Mucosa of rectum (tissue), 2 donors: ENCODE measurements around the gene CACNG5.

Source experiments
- H3K27ac ChIP-seq, 2 donors: one replicate each; pipeline ENCODE4 v1.7.0; 2013; ENCODE audit warnings: inconsistent platforms in 2 of 2, low read depth in 2 of 2, low read length in 2 of 2
- H3K27me3 ChIP-seq, 2 donors: one replicate each; pipeline ENCODE4 v1.7.0; 2013; ENCODE audit warnings: low read length in 2 of 2; ENCODE audit not compliant: control insufficient read depth in 2 of 2, insufficient read depth in 2 of 2
- H3K36me3 ChIP-seq, 2 donors: one replicate each; pipeline ENCODE4 v1.7.0; 2013; ENCODE audit warnings: low read length in 2 of 2; ENCODE audit not compliant: control insufficient read depth in 2 of 2, insufficient read depth in 2 of 2
- H3K4me1 ChIP-seq, 2 donors: one replicate each; pipeline ENCODE4 v1.7.0; 2013; ENCODE audit warnings: low read length in 2 of 2, mild to moderate bottlenecking in 1 of 2; ENCODE audit not compliant: control insufficient read depth in 2 of 2, insufficient read depth in 2 of 2
- H3K4me3 ChIP-seq, 2 donors: one replicate each; pipeline ENCODE4 v1.7.0; 2013; ENCODE audit warnings: low read length in 2 of 2
- H3K9ac ChIP-seq, 2 donors: one replicate each; pipeline ENCODE4 v1.7.0; 2013; ENCODE audit warnings: low read length in 2 of 2, low read depth in 1 of 2, mild to moderate bottlenecking in 1 of 2
- H3K9me3 ChIP-seq, 2 donors: one replicate each; pipeline ENCODE4 v1.7.0; 2013; ENCODE audit warnings: low read length in 2 of 2; ENCODE audit not compliant: control insufficient read depth in 2 of 2
- donor health status: healthy.
- donor health status: Normal muscosa, but diverticular disease.

Gene CACNG5

GRCh38 chr17:66834919-66835454, at the start of gene CACNG5:
TSS of gene CACNG5 (plus strand) at chr17:66835117. CDS start at chr17:66877333, 42,216 bp downstream.
- no peaks in the 10 kb centered on the region for H3K9me3 ChIP-seq
- no peaks in the 10 kb centered on the region for H3K4me1 ChIP-seq
- no peak within 1 kb of the TSS for H3K9ac ChIP-seq
- peaks cover 18 to 24% of the 10 kb centered on the region in 2 donors for H3K27me3 ChIP-seq
- no peak within 1 kb of the TSS for H3K27ac ChIP-seq
- H3K4me3 ChIP-seq, result no peak within 1 kb of the TSS
- no peaks in the 10 kb centered on the region for H3K36me3 ChIP-seq

GRCh38 chr17:66786107-66786506, 48.8 kb upstream of the CACNG5 start:
- H3K36me3 ChIP-seq, result peaks cover 21 to 30% of the 10 kb centered on the region in 2 donors
- no peaks in the 10 kb centered on the region for H3K27me3 ChIP-seq
- H3K4me3 ChIP-seq, result no peak overlapping the region
- no peak overlapping the region for H3K27ac ChIP-seq
- no peaks in the 10 kb centered on the region for H3K4me1 ChIP-seq
- H3K9ac ChIP-seq, result no peak overlapping the region
- H3K9me3 ChIP-seq, result no peaks in the 10 kb centered on the region

DNA sequence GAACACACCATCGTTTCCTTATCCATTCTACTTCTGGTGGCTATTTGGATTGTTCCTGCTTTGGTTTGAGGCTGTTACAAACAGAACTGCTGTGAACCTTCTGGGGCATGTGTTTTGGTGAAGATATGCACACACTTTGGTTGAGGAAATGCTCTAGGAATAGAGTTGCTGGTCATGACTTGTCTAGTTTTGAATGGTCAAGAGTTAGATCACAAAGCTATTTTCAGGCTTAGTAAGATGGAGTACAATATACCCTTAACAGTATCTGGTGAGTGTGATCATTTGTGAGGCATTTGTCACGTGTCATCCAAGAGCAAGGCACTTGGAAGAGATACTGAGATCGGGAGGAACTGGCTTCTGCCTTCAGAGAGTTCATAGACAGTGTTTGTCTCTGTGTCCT, 47.0 kb upstream of the CACNG5 start:
- H3K27ac ChIP-seq, result no peak overlapping the region
- H3K9me3 ChIP-seq, result no peaks in the 10 kb centered on the region
- peaks cover 21 to 39% of the 10 kb centered on the region in 2 donors for H3K36me3 ChIP-seq
- H3K4me1 ChIP-seq, result no peaks in the 10 kb centered on the region
- H3K4me3 ChIP-seq, result no peak overlapping the region
- H3K27me3 ChIP-seq, result no peaks in the 10 kb centered on the region
- no peak overlapping the region for H3K9ac ChIP-seq

DNA sequence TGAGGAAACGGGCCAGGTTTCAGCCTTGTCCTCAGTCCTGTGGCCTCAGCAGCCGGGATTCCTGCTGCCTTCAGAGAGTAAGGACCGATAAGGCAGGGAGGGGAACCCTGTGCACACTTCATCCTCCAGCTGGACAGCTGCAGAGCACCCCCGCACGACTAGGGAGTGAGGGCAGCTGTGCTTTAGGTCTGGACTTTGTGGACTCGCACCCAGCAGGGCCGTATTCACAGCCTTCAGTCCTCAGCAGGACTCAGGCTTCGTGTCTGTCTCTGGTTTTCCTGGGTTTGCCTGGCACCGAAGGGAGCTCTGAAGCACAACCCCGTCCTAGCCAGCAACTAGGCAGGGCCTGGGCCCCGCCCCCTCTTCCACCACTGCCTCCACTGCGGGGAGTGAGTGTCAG, 45.8 kb upstream of the CACNG5 start:
- Histone ChIP-seq H3K9me3 (no peaks in the 10 kb centered on the region), H3K27me3 (no peaks in the 10 kb centered on the region), H3K4me1 (no peaks in the 10 kb centered on the region), H3K27ac (no peak overlapping the region), H3K36me3 (peaks cover 21 to 40% of the 10 kb centered on the region in 2 donors), H3K4me3 (no peak overlapping the region), H3K9ac (no peak overlapping the region)

- no peaks in the 10 kb centered on the region for H3K9me3 ChIP-seq
- H3K4me3 ChIP-seq, result no peak overlapping the region
- no peak overlapping the region for H3K9ac ChIP-seq
- no peak overlapping the region for H3K27ac ChIP-seq
- peaks cover 21 to 40% of the 10 kb centered on the region in 2 donors for H3K36me3 ChIP-seq
- H3K4me1 ChIP-seq, result no peaks in the 10 kb centered on the region
- no peaks in the 10 kb centered on the region for H3K27me3 ChIP-seq
These were observed 44.9 kb upstream of the CACNG5 start for GRCh38 chr17:66789961-66790437.

- Histone ChIP-seq H3K36me3 (peaks cover 21 to 35% of the 10 kb centered on the region in 2 donors), H3K9me3 (no peaks in the 10 kb centered on the region), H3K4me1 (no peaks in the 10 kb centered on the region), H3K27me3 (no peaks in the 10 kb centered on the region), H3K9ac (no peak overlapping the region), H3K27ac (no peak overlapping the region), H3K4me3 (no peak overlapping the region)
These were observed 44.3 kb upstream of the CACNG5 start for GRCh38 chr17:66790501-66791061.

- H3K9me3 ChIP-seq, result no peaks in the 10 kb centered on the region
These were observed 43.6 kb upstream of the CACNG5 start for GRCh38 chr17:66791347-66791746.

GRCh38 chr17:66793814-66794213, 41.1 kb upstream of the CACNG5 start:
- H3K4me1 ChIP-seq, result no peaks in the 10 kb centered on the region
- peaks cover 13 to 37% of the 10 kb centered on the region in 2 donors for H3K36me3 ChIP-seq

More at GRCh38 chr17:66791347-66791746, 43.6 kb upstream of the CACNG5 start:
- H3K4me3 ChIP-seq, result no peak overlapping the region
- no peak overlapping the region for H3K27ac ChIP-seq
- no peaks in the 10 kb centered on the region for H3K27me3 ChIP-seq
- no peak overlapping the region for H3K9ac ChIP-seq
- H3K4me1 ChIP-seq, result no peaks in the 10 kb centered on the region
- H3K36me3 ChIP-seq, result peaks cover 24 to 39% of the 10 kb centered on the region in 2 donors

DNA sequence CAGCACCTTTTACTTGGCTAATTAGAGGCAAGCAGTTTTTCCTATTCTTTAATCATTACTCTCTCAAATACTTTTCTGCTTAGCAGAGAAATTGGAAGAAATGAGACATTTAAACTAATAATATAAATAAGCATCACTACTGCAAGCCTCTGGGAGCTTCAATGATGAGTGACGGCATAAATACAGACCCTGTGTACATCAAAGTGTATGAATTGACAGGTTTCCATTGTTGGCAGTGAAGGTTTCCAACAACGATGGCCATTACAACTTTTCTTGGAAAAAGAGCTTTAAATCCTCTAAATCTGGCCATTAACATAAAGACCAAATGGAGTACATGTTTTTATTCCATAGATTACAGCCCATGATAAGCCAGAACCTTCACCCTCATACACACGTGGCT, 39.4 kb upstream of the CACNG5 start:
- Histone ChIP-seq H3K27ac (no peak overlapping the region), H3K27me3 (no peaks in the 10 kb centered on the region), H3K9me3 (no peaks in the 10 kb centered on the region), H3K4me1 (no peaks in the 10 kb centered on the region), H3K9ac (no peak overlapping the region), H3K4me3 (no peak overlapping the region), H3K36me3 (peaks cover 10 to 30% of the 10 kb centered on the region in 2 donors)

More at GRCh38 chr17:66793814-66794213, 41.1 kb upstream of the CACNG5 start:
- no peaks in the 10 kb centered on the region for H3K9me3 ChIP-seq
- no peak overlapping the region for H3K9ac ChIP-seq
- no peaks in the 10 kb centered on the region for H3K27me3 ChIP-seq
- H3K27ac ChIP-seq, result no peak overlapping the region
- no peak overlapping the region for H3K4me3 ChIP-seq

DNA sequence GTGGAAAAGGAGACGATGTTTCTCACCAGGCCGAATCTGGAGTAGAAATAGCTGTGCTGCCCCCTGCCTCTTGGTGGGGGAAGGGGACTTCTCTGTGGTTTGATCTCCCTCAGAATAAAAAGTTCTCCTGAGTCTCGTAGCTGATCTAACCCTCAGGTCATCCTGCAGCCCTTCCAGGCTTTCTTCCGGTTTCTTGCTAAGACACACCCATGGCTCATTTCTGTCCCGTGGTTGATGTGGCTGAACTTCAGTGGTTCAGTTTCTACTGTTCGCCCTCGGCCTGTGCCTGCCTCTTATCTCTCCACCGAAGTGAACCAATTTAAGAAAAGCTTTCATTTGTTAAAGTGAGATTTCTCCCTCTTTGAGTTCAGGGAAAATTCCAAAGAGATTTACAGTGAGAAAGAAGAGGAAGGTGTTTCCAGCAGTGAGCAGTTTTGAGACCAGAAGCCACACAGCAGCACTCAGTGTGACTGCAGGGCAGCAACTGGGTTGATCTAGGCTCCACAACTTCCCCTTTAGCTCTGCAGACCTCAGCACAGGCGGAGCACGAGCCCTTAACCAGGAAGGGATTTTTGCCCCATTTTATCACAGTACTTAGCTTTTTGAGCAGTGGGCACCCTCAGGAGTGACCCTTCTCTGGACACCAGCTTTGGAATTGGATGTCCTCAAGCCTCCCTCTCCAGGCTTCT, 34.9 kb upstream of the CACNG5 start:
- Histone ChIP-seq H3K27me3 (no peaks in the 10 kb centered on the region), H3K4me3 (no peak overlapping the region), H3K27ac (no peak overlapping the region), H3K9ac (no peak overlapping the region), H3K9me3 (no peaks in the 10 kb centered on the region), H3K4me1 (no peaks in the 10 kb centered on the region), H3K36me3 (peaks cover 12 to 20% of the 10 kb centered on the region in 2 donors)
